H1 (cell line): Measurements from ENCODE around the gene CPD. TPM values are rescaled to one million over a fixed set of nuclear protein-coding genes. Genes with fewer than 3 reads are reported as not detected.

Experiments
- CTCF ChIA-PET: fragments of 300-600 bp; sonication (Branson Sonifier 250); formaldehyde crosslinking; loops from one replicate; lab custom pipeline; 2021; ENCODE audit not compliant: partially characterized antibody; lab: Charles Lee
- POLR2A ChIA-PET: fragments of 300-600 bp; sonication (Branson Sonifier 250); formaldehyde crosslinking; loops from one replicate; lab custom pipeline; 2021; ENCODE audit warnings: inconsistent platforms; ENCODE audit not compliant: partially characterized antibody; lab: Charles Lee
- DNase-seq, 2 experiments: peaks; one replicate each; pipeline versions ENCODE4 v3.0.0 to v3.0.0-alpha.2; 2010 to 2022; ENCODE audit warnings: low spot score in 2 of 2, low read depth in 1 of 2, mixed read lengths in 1 of 2
- FAIRE-seq: peaks from 2 replicates; lab custom pipeline; 2011; peaks lifted over from hg19 to GRCh38; lab: Jason Lieb, UNC
- H2AFZ ChIP-seq: 2 replicates; pipeline ENCODE4 v1.8.1; 2012; ENCODE audit warnings: low read length, inconsistent platforms
- H2AK5ac ChIP-seq: 2 replicates; pipeline ENCODE4 v1.6.1; 2013; ENCODE audit warnings: low read depth, low read length
- H2BK120ac ChIP-seq: replicated peaks from 2 replicates; pipeline ENCODE3; 2013; ENCODE audit warnings: low read depth, low read length, inconsistent platforms
- H2BK12ac ChIP-seq: 2 replicates; pipeline ENCODE4 v1.6.1; 2013; ENCODE audit warnings: low read depth, low read length
- H2BK15ac ChIP-seq: 2 replicates; pipeline ENCODE4 v1.6.1; 2013; ENCODE audit warnings: low read length
- H2BK20ac ChIP-seq: 2 replicates; pipeline ENCODE4 v1.6.1; 2013; ENCODE audit warnings: low read length
- H2BK5ac ChIP-seq: 2 replicates; pipeline ENCODE4 v1.6.1; 2013; ENCODE audit warnings: low read depth, low read length
- H3K14ac ChIP-seq: 2 replicates; pipeline ENCODE4 v1.6.1; 2013; ENCODE audit warnings: inconsistent platforms; ENCODE audit not compliant: insufficient read length
- H3K18ac ChIP-seq: 2 replicates; pipeline ENCODE4 v1.6.1; 2013; ENCODE audit warnings: low read length; ENCODE audit errors: extremely low read depth
- H3K23ac ChIP-seq: 2 replicates; pipeline ENCODE4 v1.6.1; 2013; ENCODE audit warnings: inconsistent platforms; ENCODE audit not compliant: insufficient read length
- H3K23me2 ChIP-seq: 2 replicates; pipeline ENCODE4 v1.6.1; 2013; ENCODE audit warnings: low read depth, low read length
- H3K27ac ChIP-seq: 2 replicates; pipeline ENCODE4 v1.6.1; 2011; ENCODE audit warnings: low read depth, low read length, inconsistent platforms
- H3K27me3 ChIP-seq, 4 experiments: replicated peaks in 1 of 4; 1 replicate in 1 of 4; 2 replicates in 3 of 4; pipeline versions ENCODE4 v1.6.1 to v1.8.1; 2011 to 2013; ENCODE audit warnings: low read length in 3 of 4, mild to moderate bottlenecking in 3 of 4, inconsistent platforms in 2 of 4, mixed read lengths in 2 of 4, moderate library complexity in 1 of 4; ENCODE audit not compliant: control insufficient read depth in 3 of 4, insufficient read depth in 3 of 4; ENCODE audit errors: extremely low read depth in 1 of 4
- H3K36me3 ChIP-seq, 4 experiments: 2 replicates each; pipeline versions ENCODE4 v1.6.1 to v1.8.1; 2011 to 2013; ENCODE audit warnings: mild to moderate bottlenecking in 4 of 4, low read length in 3 of 4, moderate library complexity in 2 of 4, control low read depth in 1 of 4, inconsistent platforms in 1 of 4; ENCODE audit not compliant: insufficient read depth in 4 of 4, control insufficient read depth in 2 of 4
- H3K4ac ChIP-seq: replicated peaks from 2 replicates; pipeline ENCODE3; 2013; ENCODE audit warnings: low read length, low read depth, mixed read lengths, inconsistent platforms; ENCODE audit not compliant: insufficient read length
- H3K4me1 ChIP-seq, 4 experiments: replicated peaks in 1 of 4; 1 replicate in 1 of 4; 2 replicates in 3 of 4; pipeline versions ENCODE4 v1.6.1 to v1.8.1; 2011 to 2013; ENCODE audit warnings: low read length in 3 of 4, inconsistent platforms in 2 of 4, mixed read lengths in 1 of 4; ENCODE audit not compliant: insufficient read depth in 4 of 4, control insufficient read depth in 3 of 4
- H3K4me2 ChIP-seq, 2 experiments: 2 replicates each; pipeline versions ENCODE4 v1.6.1 to v1.8.1; 2011 to 2013; ENCODE audit warnings: low read depth in 2 of 2, low read length in 2 of 2, control low read depth in 1 of 2, inconsistent platforms in 1 of 2, mild to moderate bottlenecking in 1 of 2; ENCODE audit not compliant: insufficient read depth in 1 of 2
- H3K4me3 ChIP-seq, 4 experiments: fragments of 200-600, 300-600 bp in 1 of 4; sonication (generic), shearing (Covaris generic), sonication (Bioruptor Twin) in 1 of 4; 2 replicates each; pipeline versions ENCODE4 v1.5.1 to v1.8.1; 2011 to 2016; ENCODE audit warnings: low read length in 4 of 4, low read depth in 3 of 4, control low read depth in 2 of 4, inconsistent platforms in 2 of 4, mild to moderate bottlenecking in 2 of 4, mixed read lengths in 1 of 4, moderate library complexity in 1 of 4; ENCODE audit not compliant: insufficient read depth in 2 of 4; ENCODE audit errors: extremely low read depth in 1 of 4
- H3K56ac ChIP-seq: replicated peaks from 2 replicates; pipeline ENCODE3; 2013; ENCODE audit warnings: low read depth, mild to moderate bottlenecking, mixed read lengths, low read length, inconsistent platforms; ENCODE audit not compliant: insufficient read length
- H3K79me1 ChIP-seq: 2 replicates; pipeline ENCODE4 v1.6.1; 2013; ENCODE audit warnings: low read depth, low read length, control low read depth
- H3K79me2 ChIP-seq, 2 experiments: 2 replicates each; pipeline versions ENCODE4 v1.6.1 to v1.8.1; 2012 to 2013; ENCODE audit warnings: low read length in 2 of 2, mild to moderate bottlenecking in 2 of 2, inconsistent platforms in 1 of 2; ENCODE audit not compliant: insufficient read depth in 2 of 2, control insufficient read depth in 1 of 2
- H3K9ac ChIP-seq, 4 experiments: replicated peaks in 1 of 4; 1 replicate in 1 of 4; 2 replicates in 3 of 4; pipeline versions ENCODE4 v1.6.1 to v1.8.1; 2011 to 2013; ENCODE audit warnings: low read depth in 3 of 4, low read length in 3 of 4, control low read depth in 2 of 4, mild to moderate bottlenecking in 2 of 4, moderate library complexity in 2 of 4, inconsistent platforms in 1 of 4; ENCODE audit errors: extremely low read depth in 1 of 4
- H3K9me3 ChIP-seq, 2 experiments: 2 replicates each; pipeline versions ENCODE4 v1.6.1 to v1.8.1; 2012 to 2013; ENCODE audit warnings: mild to moderate bottlenecking in 2 of 2, moderate library complexity in 2 of 2, control low read depth in 1 of 2, inconsistent platforms in 1 of 2, low read depth in 1 of 2, low read length in 1 of 2, mixed read lengths in 1 of 2; ENCODE audit not compliant: insufficient read depth in 2 of 2
- H4K20me1 ChIP-seq, 2 experiments: replicated peaks in 1 of 2; 2 replicates each; pipeline versions ENCODE3 to v1.8.1; 2011 to 2013; ENCODE audit warnings: inconsistent platforms in 2 of 2, low read length in 2 of 2, mild to moderate bottlenecking in 1 of 2; ENCODE audit not compliant: insufficient read depth in 2 of 2, control insufficient read depth in 1 of 2
- H4K5ac ChIP-seq: 2 replicates; pipeline ENCODE4 v1.6.1; 2013; ENCODE audit warnings: low read length, low read depth, mixed read lengths, inconsistent platforms; ENCODE audit not compliant: insufficient read length
- H4K8ac ChIP-seq: 2 replicates; pipeline ENCODE4 v1.8.0; 2013; ENCODE audit warnings: mild to moderate bottlenecking, moderate library complexity, low read length, inconsistent platforms; ENCODE audit not compliant: insufficient read depth; ENCODE audit errors: extremely low read depth
- H4K91ac ChIP-seq: replicated peaks from 2 replicates; pipeline ENCODE3; 2013; ENCODE audit warnings: low read length, mixed read lengths, inconsistent platforms; ENCODE audit not compliant: insufficient read length
- E2F6 ChIP-seq: IDR thresholded peaks from 2 replicates; pipeline ENCODE4 v1.6.1; 2012; ENCODE audit warnings: inconsistent platforms
- GTF2F1 ChIP-seq: IDR thresholded peaks from 2 replicates; pipeline ENCODE4 v1.6.1; 2012; ENCODE audit warnings: low read depth, low read length, improper control_type of control experiment, borderline replicate concordance
- JUN ChIP-seq: IDR thresholded peaks from 2 replicates; pipeline ENCODE4 v1.6.1; 2011; ENCODE audit warnings: low read depth, mild to moderate bottlenecking, improper control_type of control experiment, low read length
- KDM4A ChIP-seq: IDR thresholded peaks from one replicate; pipeline ENCODE4 v1.7.1; 2012; ENCODE audit warnings: low read depth, mild to moderate bottlenecking, moderate library complexity, low read length, inconsistent platforms; ENCODE audit not compliant: severe bottlenecking
- RNF2 ChIP-seq: fragments of 200-900, 300-1000 bp; sonication (generic); IDR thresholded peaks from 2 replicates; pipeline ENCODE4 v1.7.1; 2016; ENCODE audit warnings: borderline replicate concordance, low read depth, mild to moderate bottlenecking, antibody characterized with exemption, low read length; ENCODE audit not compliant: poor library complexity, severe bottlenecking; ENCODE audit errors: missing control alignments
- SP4 ChIP-seq: IDR thresholded peaks from 2 replicates; pipeline ENCODE4 v1.6.1; 2012; ENCODE audit warnings: low read length, inconsistent platforms
- TCF12 ChIP-seq: IDR thresholded peaks from 2 replicates; pipeline ENCODE4 v1.6.1; 2011; ENCODE audit warnings: low read depth, mild to moderate bottlenecking, low read length
- WGBS, 2 experiments: shearing (Covaris generic) in 1 of 2; methylation state at CpG; one replicate each; pipeline versions ENCODE4 v1.1.6 to v1.1.7; 2013 to 2015; ENCODE audit warnings: low lambda C conversion rate in 2 of 2, mixed read lengths in 2 of 2, inconsistent platforms in 1 of 2, low coverage in 1 of 2, missing lambda C conversion rate in 1 of 2; ENCODE audit not compliant: insufficient replicate concordance in 2 of 2, insufficient coverage in 1 of 2, insufficient read length in 1 of 2; ENCODE audit errors: extremely low coverage in 1 of 2, missing lambda C conversion rate in 1 of 2; 5-methylcytosine and 5-hydroxymethylcytosine counted together
- polyA plus RNA-seq, 7 experiments: library from polyadenylated mRNA; depleted of rRNA in 3 of 7; stranded (reverse) in 5 of 7; unstranded in 2 of 7; fragments of >200 nt in 5 of 7; fragments of 200-250 nt in 2 of 7; gene quantifications; 1 replicate in 5 of 7; 2 replicates in 1 of 7; 4 replicates in 1 of 7; pipeline versions ENCODE4 v1.2.1 to v1.2.3, GENCODE V29; 2011 to 2013; ENCODE audit warnings: missing spikeins in 2 of 7, mixed read lengths in 2 of 7
- total RNA-seq: library from RNA; stranded (reverse); fragmentation: NEBNext Ultra II Directional; extraction: Animal tissue kit (Norgen Biotek cat#: 25700); gene quantifications from 2 replicates; pipeline ENCODE4 v1.2.1, GENCODE V29; 2021
- TF ChIP-seq, protein P1 (sequence below): IDR thresholded peaks from 2 replicates; pipeline ENCODE4 v1.6.1; 2012; ENCODE audit warnings: inconsistent platforms

The CPD gene
- total and polyA plus RNA-seq, 2 of the 8 experiments (the other 6 are each of a cell fraction or from before 2014, with no cell fraction given), result 8.6 to 46.2 TPM

DNA sequence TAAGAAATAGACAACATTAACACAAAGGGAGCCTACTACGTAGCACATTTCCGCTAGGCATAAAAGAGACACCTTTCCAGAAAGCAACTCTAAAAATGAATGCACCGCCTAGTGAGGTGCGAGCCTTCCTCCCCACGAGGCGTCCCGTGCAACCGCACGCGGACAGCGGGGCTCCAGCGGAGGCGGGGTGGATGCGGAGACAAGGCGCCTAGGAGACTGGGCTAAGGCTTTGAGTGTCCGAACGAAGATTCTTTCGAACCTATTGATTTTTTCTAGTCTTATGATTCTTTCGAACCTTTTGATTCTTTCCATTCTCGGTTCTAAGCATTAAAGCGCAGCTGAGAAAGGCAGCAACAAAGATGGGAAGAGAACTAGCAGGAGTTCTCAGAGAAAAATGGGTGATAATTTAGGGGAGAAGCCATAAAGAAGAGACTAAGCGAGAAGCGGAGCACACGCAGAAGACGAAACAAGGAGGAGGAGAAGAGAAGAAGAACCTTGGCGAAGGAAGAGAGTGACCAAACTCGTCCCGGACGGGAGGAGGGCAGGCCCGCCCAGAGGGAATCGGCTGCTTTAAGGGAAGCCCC is 394 bp upstream of the CPD start:
- Histone ChIP-seq H2BK12ac (peak overlapping the region; percentile 76), H3K23me2 (peaks cover 10% of the 10 kb centered on the region), H2AFZ (peak overlapping the region; percentile 77), H4K8ac (no peak overlapping the region), H3K4me2 (peak overlapping the region; percentile 86 to 88), H3K4me3 (peak overlapping the region; percentile 64 to 85 (median 75)), H2BK15ac (0 out of 2 replicates have a peak overlapping the region, but pooled peaks have one; percentile 46), H3K27ac (no peak overlapping the region), H3K4ac (no peak overlapping the region), H3K4me1 (peaks cover 3 to 4% (median 3%) of the 10 kb centered on the region in 4 experiments; a peak in 5 of 7 replicates), H2BK20ac (no peak overlapping the region), H3K56ac (no peak overlapping the region), H3K23ac (no peak overlapping the region), H3K9me3 (no peaks in the 10 kb centered on the region), H3K79me2 (peaks cover 0 to 30% of the 10 kb centered on the region in 2 experiments; a peak in 2 of 4 replicates), H4K20me1 (peaks cover 10 to 19% of the 10 kb centered on the region in 2 experiments), H2AK5ac (no peak overlapping the region), H2BK5ac (no peak overlapping the region), H2BK120ac (peak overlapping the region; percentile 47), H4K91ac (peak overlapping the region; percentile 4), H3K79me1 (no peaks in the 10 kb centered on the region), H3K14ac (no peak overlapping the region), H3K36me3 (no peaks in the 10 kb centered on the region), H3K18ac (0 out of 2 replicates have a peak overlapping the region, but pooled peaks have one; percentile 51), H3K9ac (no peak overlapping the region; a peak in 1 of 7 replicates), H3K27me3 (peaks cover 5 to 26% (median 20%) of the 10 kb centered on the region in 4 experiments), H4K5ac (no peak overlapping the region)
- ChIA-PET CTCF (interaction anchor here (0.9 kb wide), 1 partner anchor 12 kb away, joined by 3 read pairs; no protein-coding TSS in a partner anchor), POLR2A (interaction anchor here (1.4 to 2.1 kb wide), 2 partner anchors 10 to 11 kb away, joined by 5 to 7 read pairs; no protein-coding TSS in a partner anchor)
- FAIRE-seq (no peak), DNase-seq (peak in 1 of 2 experiments; percentile 59)
- TF ChIP-seq, protein P1, sequence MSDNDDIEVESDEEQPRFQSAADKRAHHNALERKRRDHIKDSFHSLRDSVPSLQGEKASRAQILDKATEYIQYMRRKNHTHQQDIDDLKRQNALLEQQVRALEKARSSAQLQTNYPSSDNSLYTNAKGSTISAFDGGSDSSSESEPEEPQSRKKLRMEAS, result peak; percentile 95
- peak; percentile 95 for TF ChIP-seq E2F6
- TF ChIP-seq SP4, result peak; percentile 59; the same call in 1 of the 2 replicates
- no peak for TF ChIP-seq TCF12
- TF ChIP-seq JUN, result no peak
- no peak for TF ChIP-seq GTF2F1
- peak; percentile 66 for TF ChIP-seq RNF2
- peak; percentile 13 for TF ChIP-seq KDM4A
- 6% methylated on average over 29 of the region's 31 CpGs; no CpG with 5 or more reads in 1 of the 2 experiments for WGBS, 2 experiments
